Activated naive CD8-positive, alpha-beta T cell treated with anti-CD3 and anti-CD28 coated beads for 36 hours (primary cell): ENCODE measurements around the gene ALDH3B1. TPM values are rescaled to one million over a fixed set of nuclear protein-coding genes. Genes with fewer than 3 reads are reported as not detected.

Experiments
- DNase-seq: peaks from one replicate; pipeline ENCODE4 v3.0.0; 2021
- H3K27ac Mint-ChIP-seq: one replicate; pipeline ENCODE4 v1.8.0; 2022; ENCODE audit warnings: mild to moderate bottlenecking, moderate library complexity, mixed read lengths
- H3K27me3 Mint-ChIP-seq: one replicate; pipeline ENCODE4 v1.8.0; 2022; ENCODE audit warnings: mild to moderate bottlenecking, mixed read lengths
- H3K36me3 Mint-ChIP-seq: one replicate; pipeline ENCODE4 v1.8.0; 2021; ENCODE audit warnings: mild to moderate bottlenecking, mixed read lengths
- H3K4me1 Mint-ChIP-seq: one replicate; pipeline ENCODE4 v1.8.0; 2021; ENCODE audit warnings: mixed read lengths
- H3K4me3 Mint-ChIP-seq: one replicate; pipeline ENCODE4 v1.8.0; 2022; ENCODE audit warnings: mild to moderate bottlenecking, moderate library complexity, mixed read lengths
- H3K9me3 Mint-ChIP-seq: one replicate; pipeline ENCODE4 v1.8.0; 2022; ENCODE audit warnings: mixed read lengths
- total RNA-seq, 2 experiments: library from RNA; stranded (reverse); gene quantifications; one replicate each; pipeline ENCODE4 v1.2.3, GENCODE V29; 2021

ALDH3B1 gene
- total RNA-seq, 2 experiments from 2014 or later = not detected

GRCh38 chr11:68016161-68016903 lies 6.2 kb downstream of the ALDH3B1 start:
- DNase-seq = no peak
- Mint-ChIP-seq H3K4me1 (no peaks in the 10 kb centered on the region), H3K36me3 (no peaks in the 10 kb centered on the region), H3K27ac (no peak overlapping the region), H3K4me3 (no peak overlapping the region), H3K27me3 (no peaks in the 10 kb centered on the region), H3K9me3 (no peaks in the 10 kb centered on the region)

GRCh38 chr11:68016904-68017817 lies 7.0 kb downstream of the ALDH3B1 start:
- Mint-ChIP-seq H3K27ac (no peak overlapping the region), H3K27me3 (no peaks in the 10 kb centered on the region), H3K36me3 (no peaks in the 10 kb centered on the region), H3K9me3 (no peaks in the 10 kb centered on the region), H3K4me1 (no peaks in the 10 kb centered on the region), H3K4me3 (no peak overlapping the region)
- DNase-seq = no peak

DNA sequence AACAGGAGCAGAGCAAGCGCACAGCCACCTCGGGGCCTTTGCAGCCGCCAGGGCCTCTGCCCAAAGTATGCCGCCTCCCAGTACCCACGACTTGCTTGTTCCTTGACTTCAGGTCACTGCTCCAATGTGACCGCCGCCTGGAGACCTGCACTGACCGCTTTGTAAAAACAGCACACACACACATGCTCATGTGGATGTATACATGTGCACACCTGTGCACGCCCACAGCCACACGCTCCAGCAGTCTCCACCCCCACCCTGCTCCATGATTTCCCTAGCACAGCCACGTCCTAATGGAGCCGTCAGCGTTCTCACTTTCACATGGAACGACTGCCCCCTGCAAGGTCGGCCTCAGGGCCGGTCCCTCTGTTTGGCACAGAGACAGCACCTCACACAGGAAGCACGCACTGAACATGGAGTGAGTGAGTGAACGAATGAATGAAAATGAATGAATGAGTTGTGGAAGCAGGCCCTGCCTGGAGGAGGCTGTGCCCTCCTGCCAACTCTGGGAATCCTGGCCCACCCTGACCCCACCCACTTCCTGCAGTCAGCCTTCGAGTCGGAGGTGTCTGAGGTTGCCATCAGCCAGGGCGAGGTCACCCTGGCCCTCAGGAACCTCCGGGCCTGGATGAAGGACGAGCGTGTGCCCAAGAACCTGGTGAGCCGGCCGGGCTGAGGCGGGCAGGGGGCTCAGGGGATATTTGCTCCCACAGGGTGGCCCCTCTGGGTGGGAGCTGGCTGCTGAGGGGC lies 8.0 kb downstream of the ALDH3B1 start:
- no peaks in the 10 kb centered on the region for H3K4me1 Mint-ChIP-seq
- H3K4me3 Mint-ChIP-seq = no peak overlapping the region
- H3K9me3 Mint-ChIP-seq = no peaks in the 10 kb centered on the region
- no peaks in the 10 kb centered on the region for H3K27me3 Mint-ChIP-seq
- no peak overlapping the region for H3K27ac Mint-ChIP-seq
- DNase-seq = no peak
- H3K36me3 Mint-ChIP-seq = no peaks in the 10 kb centered on the region

- no peaks in the 10 kb centered on the region for H3K27me3 Mint-ChIP-seq
- H3K9me3 Mint-ChIP-seq = no peaks in the 10 kb centered on the region
- no peaks in the 10 kb centered on the region for H3K4me1 Mint-ChIP-seq
- H3K36me3 Mint-ChIP-seq = no peaks in the 10 kb centered on the region
- no peak overlapping the region for H3K27ac Mint-ChIP-seq
- H3K4me3 Mint-ChIP-seq = no peak overlapping the region
- DNase-seq = no peak
Observed at GRCh38 chr11:68018730-68019190, 8.6 kb downstream of the ALDH3B1 start.

- Mint-ChIP-seq H3K27me3 (no peaks in the 10 kb centered on the region), H3K27ac (no peak overlapping the region), H3K4me3 (no peak overlapping the region), H3K9me3 (peaks cover 2% of the 10 kb centered on the region), H3K4me1 (no peaks in the 10 kb centered on the region), H3K36me3 (no peaks in the 10 kb centered on the region)
- DNase-seq = no peak
Observed at GRCh38 chr11:68019486-68019885, 9.4 kb downstream of the ALDH3B1 start.

DNA sequence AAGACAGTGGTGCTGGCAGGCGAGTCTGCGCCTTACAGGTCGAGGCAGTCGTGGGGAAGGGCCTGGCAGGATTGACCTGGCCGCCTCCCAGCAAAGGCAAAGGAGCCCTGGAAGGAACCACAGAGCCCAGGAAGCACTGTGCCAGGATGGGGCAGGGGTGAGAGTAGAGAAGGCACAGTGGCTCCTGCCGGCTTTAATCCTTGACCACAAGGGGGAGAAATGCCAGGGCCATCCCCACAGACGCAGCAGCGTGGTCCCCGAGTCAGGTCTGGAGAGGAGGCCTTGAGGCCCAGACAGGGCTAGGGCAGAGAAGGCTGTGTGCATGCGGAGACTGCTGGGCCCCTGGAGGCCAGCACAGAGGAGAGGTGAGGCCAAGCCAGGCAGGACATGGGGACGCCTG lies 10.4 kb downstream of the ALDH3B1 start:
- Mint-ChIP-seq H3K4me1 (no peaks in the 10 kb centered on the region), H3K9me3 (peaks cover 4% of the 10 kb centered on the region), H3K36me3 (peaks cover 8% of the 10 kb centered on the region), H3K27ac (no peak overlapping the region), H3K4me3 (no peak overlapping the region), H3K27me3 (no peaks in the 10 kb centered on the region)
- no peak for DNase-seq

GRCh38 chr11:68021167-68021787 lies 11.2 kb downstream of the ALDH3B1 start:
- H3K4me3 Mint-ChIP-seq = no peak overlapping the region
- no peaks in the 10 kb centered on the region for H3K4me1 Mint-ChIP-seq
- H3K9me3 Mint-ChIP-seq = peaks cover 4% of the 10 kb centered on the region
- no peak for DNase-seq
- H3K27ac Mint-ChIP-seq = no peak overlapping the region
- H3K36me3 Mint-ChIP-seq = peaks cover 12% of the 10 kb centered on the region
- no peaks in the 10 kb centered on the region for H3K27me3 Mint-ChIP-seq

GRCh38 chr11:68022531-68022930 lies 12.4 kb downstream of the ALDH3B1 start:
- Mint-ChIP-seq H3K4me1 (no peaks in the 10 kb centered on the region), H3K27me3 (no peaks in the 10 kb centered on the region), H3K36me3 (peaks cover 14% of the 10 kb centered on the region), H3K27ac (no peak overlapping the region), H3K4me3 (no peak overlapping the region), H3K9me3 (peaks cover 4% of the 10 kb centered on the region)
- DNase-seq = no peak

GRCh38 chr11:68024508-68024907 lies 14.4 kb downstream of the ALDH3B1 start:
- H3K27me3 Mint-ChIP-seq = no peaks in the 10 kb centered on the region
- H3K36me3 Mint-ChIP-seq = peaks cover 14% of the 10 kb centered on the region

DNA sequence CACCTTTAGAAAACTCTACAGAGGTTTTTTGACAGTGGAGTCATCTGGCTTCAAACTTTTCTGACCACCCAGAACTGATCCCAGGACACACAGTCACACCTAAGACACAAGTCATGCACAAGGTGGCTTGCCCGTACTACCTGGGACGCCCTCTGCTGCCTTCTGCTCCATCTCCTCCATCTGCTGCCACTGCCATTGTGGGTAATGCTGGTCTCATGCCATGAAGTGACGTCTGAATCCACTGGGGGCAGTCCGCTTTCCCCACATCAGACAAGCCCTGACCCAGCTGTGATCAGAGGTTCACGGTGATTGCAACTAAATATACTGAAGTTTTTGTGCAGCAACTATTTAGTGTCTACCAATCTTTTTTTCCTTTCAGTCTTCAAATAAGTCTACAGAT lies 14.9 kb downstream of the ALDH3B1 start:
- Mint-ChIP-seq H3K27me3 (no peaks in the 10 kb centered on the region), H3K4me3 (no peak overlapping the region), H3K27ac (no peak overlapping the region), H3K9me3 (peaks cover 4% of the 10 kb centered on the region), H3K4me1 (peaks cover 9% of the 10 kb centered on the region), H3K36me3 (peaks cover 14% of the 10 kb centered on the region)
- DNase-seq = no peak

More at GRCh38 chr11:68024508-68024907, 14.4 kb downstream of the ALDH3B1 start:
- Mint-ChIP-seq H3K27ac (no peak overlapping the region), H3K9me3 (peaks cover 4% of the 10 kb centered on the region), H3K4me3 (no peak overlapping the region), H3K4me1 (peaks cover 8% of the 10 kb centered on the region)
- no peak for DNase-seq

GRCh38 chr11:68026391-68027105 lies 16.4 kb downstream of the ALDH3B1 start:
- peaks cover 4% of the 10 kb centered on the region for H3K9me3 Mint-ChIP-seq
- no peaks in the 10 kb centered on the region for H3K27me3 Mint-ChIP-seq
- no peak overlapping the region for H3K27ac Mint-ChIP-seq
- peaks cover 12% of the 10 kb centered on the region for H3K4me1 Mint-ChIP-seq
- H3K4me3 Mint-ChIP-seq = no peak overlapping the region
- DNase-seq = no peak
- peaks cover 14% of the 10 kb centered on the region for H3K36me3 Mint-ChIP-seq

DNA sequence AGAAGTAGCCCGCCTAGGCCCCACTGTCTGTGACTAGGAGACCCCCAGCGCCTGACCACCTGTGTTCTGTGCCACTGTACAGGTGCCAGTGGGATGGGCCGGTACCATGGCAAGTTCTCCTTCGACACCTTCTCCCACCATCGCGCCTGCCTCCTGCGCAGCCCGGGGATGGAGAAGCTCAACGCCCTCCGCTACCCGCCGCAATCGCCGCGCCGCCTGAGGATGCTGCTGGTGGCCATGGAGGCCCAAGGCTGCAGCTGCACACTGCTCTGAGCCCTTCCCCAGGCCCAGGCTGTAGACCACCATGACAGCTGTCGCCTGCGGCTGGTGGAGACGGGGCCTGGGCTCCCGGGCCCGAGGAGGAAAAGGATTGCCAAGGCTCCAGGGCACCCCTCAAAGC lies 17.5 kb downstream of the ALDH3B1 start:
- Mint-ChIP-seq H3K36me3 (peaks cover 14% of the 10 kb centered on the region), H3K27me3 (no peaks in the 10 kb centered on the region), H3K27ac (no peak overlapping the region), H3K9me3 (peaks cover 4% of the 10 kb centered on the region), H3K4me1 (peaks cover 16% of the 10 kb centered on the region), H3K4me3 (no peak overlapping the region)
- no peak for DNase-seq

DNA sequence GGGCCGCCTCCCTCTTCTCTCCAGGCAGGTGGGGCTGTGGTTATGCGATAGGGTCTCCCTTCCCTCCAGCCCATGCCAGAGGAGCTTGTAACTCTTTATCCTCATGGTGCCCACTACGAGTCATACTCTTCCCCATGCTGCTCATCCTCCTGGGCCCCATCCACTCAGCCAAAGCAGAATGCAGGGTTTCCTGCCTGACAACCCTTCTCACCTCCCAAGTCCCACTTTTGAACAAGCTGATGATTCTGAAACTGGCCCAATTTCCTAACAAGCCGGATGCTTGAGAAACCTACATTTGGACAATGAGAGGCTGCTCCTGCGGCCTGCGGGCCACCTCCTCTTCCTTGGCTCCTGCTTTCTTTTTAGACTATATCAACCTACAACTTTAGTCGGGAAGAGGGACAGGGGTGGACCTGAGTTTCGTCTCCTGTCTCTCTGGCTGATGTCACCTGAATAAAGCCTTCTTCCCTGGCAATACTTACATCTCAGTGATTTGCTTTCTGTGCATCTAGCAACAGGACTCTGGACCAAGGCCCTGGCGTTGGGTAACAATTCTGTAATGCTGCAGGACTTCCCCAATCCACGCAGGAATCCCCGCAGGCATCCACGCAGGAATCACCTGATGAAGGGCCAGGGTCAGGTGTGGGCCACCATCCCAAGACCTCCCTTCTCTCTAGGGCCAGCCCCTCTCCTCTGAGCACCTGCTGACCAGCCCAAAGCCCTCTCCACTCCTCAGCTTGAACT lies 18.8 kb downstream of the ALDH3B1 start:
- Mint-ChIP-seq H3K4me1 (peaks cover 16% of the 10 kb centered on the region), H3K36me3 (peaks cover 14% of the 10 kb centered on the region), H3K9me3 (peaks cover 4% of the 10 kb centered on the region), H3K27me3 (no peaks in the 10 kb centered on the region), H3K4me3 (peak overlapping the region; percentile 92), H3K27ac (peak overlapping the region; percentile 47)
- no peak for DNase-seq
